HG03103 (cell line): ENCODE data around the gene MOBP.
"Not testable (repeated sequence)": the region's sequence is repeated elsewhere in the genome, so short reads cannot be mapped to it uniquely, and the experiment has no call there.

Source experiments
- ATAC-seq: cut with Tn5 transposase; IDR thresholded peaks from one replicate; pipeline ENCODE4 v1.9.1; 2021; ENCODE audit warnings: low read depth; ENCODE audit not compliant: unreplicated experiment

MOBP gene

GRCh38 chr3:39448506-39449233 lies 18.8 kb upstream of the MOBP start:
- ATAC-seq = no peak

GRCh38 chr3:39449796-39450195 lies 17.7 kb upstream of the MOBP start:
- ATAC-seq = no peak

- no peak for ATAC-seq
These were observed 14.3 kb upstream of the MOBP start for GRCh38 chr3:39453134-39453533.

- not testable (repeated sequence) for ATAC-seq
These were observed 13.6 kb upstream of the MOBP start for GRCh38 chr3:39453872-39454271.

- ATAC-seq = no peak
These were observed 12.8 kb upstream of the MOBP start for GRCh38 chr3:39454591-39455217.

GRCh38 chr3:39456159-39456558 lies 11.3 kb upstream of the MOBP start:
- no peak for ATAC-seq

GRCh38 chr3:39457361-39457760 lies 10.1 kb upstream of the MOBP start:
- ATAC-seq = no peak

GRCh38 chr3:39458579-39458978 lies 8.9 kb upstream of the MOBP start:
- ATAC-seq = not testable (repeated sequence)

- no peak for ATAC-seq
These were observed 6.8 kb upstream of the MOBP start for GRCh38 chr3:39460677-39461076.

- no peak for ATAC-seq
These were observed 4.2 kb upstream of the MOBP start for GRCh38 chr3:39463269-39463668.

GRCh38 chr3:39466988-39467387 lies 492 bp upstream of the MOBP start:
- no peak for ATAC-seq

- no peak for ATAC-seq
These were observed 592 bp downstream of the MOBP start for GRCh38 chr3:39468108-39468436.

- no peak for ATAC-seq
These were observed 1.8 kb downstream of the MOBP start for GRCh38 chr3:39469258-39469657.

GRCh38 chr3:39469945-39470344 lies 2.5 kb downstream of the MOBP start:
- ATAC-seq = no peak

GRCh38 chr3:39471652-39472051 lies 4.2 kb downstream of the MOBP start:
- no peak for ATAC-seq

GRCh38 chr3:39473452-39474125 lies 6.1 kb downstream of the MOBP start:
- ATAC-seq = no peak

- ATAC-seq = no peak
These were observed 6.6 kb downstream of the MOBP start for GRCh38 chr3:39474126-39474515.

- no peak for ATAC-seq
These were observed 9.3 kb downstream of the MOBP start for GRCh38 chr3:39476783-39477182.

- no peak for ATAC-seq
These were observed 10.7 kb downstream of the MOBP start for GRCh38 chr3:39478226-39478625.

- ATAC-seq = no peak
These were observed 12.4 kb downstream of the MOBP start for GRCh38 chr3:39479701-39480414.

- ATAC-seq = no peak
These were observed 18.1 kb downstream of the MOBP start for GRCh38 chr3:39485547-39485946.
